HL-60 (cell line): ENCODE data around the gene LINC00305.

ENCODE experiments used
- DNase-seq, 2 experiments: peaks; one replicate each; pipeline ENCODE4 v3.0.0-alpha.2; 2010 to 2020; ENCODE audit warnings: low read depth in 1 of 2, low spot score in 1 of 2
- H3K27ac ChIP-seq: fragments of 250-450 bp; sonication (Bioruptor Pico); replicated peaks from 2 replicates; pipeline ENCODE4 v1.5.1; 2020; ENCODE audit warnings: mild to moderate bottlenecking, moderate library complexity
- H3K27me3 ChIP-seq: fragments of 250-450 bp; sonication (Bioruptor Pico); 2 replicates; pipeline ENCODE4 v1.5.1; 2021; ENCODE audit warnings: mild to moderate bottlenecking, moderate library complexity; ENCODE audit not compliant: insufficient read depth, poor library complexity, severe bottlenecking
- H3K4me3 ChIP-seq: replicated peaks from 2 replicates; pipeline ENCODE4 v1.5.1; 2011; ENCODE audit warnings: mild to moderate bottlenecking, control low read depth, low read length; ENCODE audit not compliant: insufficient read depth
- CTCF ChIP-seq: IDR thresholded peaks from one replicate; pipeline ENCODE4 v1.5.1; 2011; ENCODE audit warnings: low read length, control low read depth, inconsistent platforms; ENCODE audit not compliant: insufficient read depth
- GABPA ChIP-seq: IDR thresholded peaks from 2 replicates; pipeline ENCODE4 v1.6.1; 2012; ENCODE audit warnings: low read depth
- POLR2AphosphoS5 ChIP-seq: IDR thresholded peaks from 2 replicates; pipeline ENCODE4 v1.6.1; 2012; ENCODE audit warnings: low read depth
- REST ChIP-seq: IDR thresholded peaks from 2 replicates; pipeline ENCODE4 v1.6.1; 2012; ENCODE audit warnings: low read depth; ENCODE audit not compliant: insufficient replicate concordance
- SPI1 ChIP-seq: IDR thresholded peaks from 2 replicates; pipeline ENCODE4 v1.6.1; 2012; ENCODE audit warnings: low read depth, mild to moderate bottlenecking, borderline replicate concordance

The LINC00305 gene

GRCh38 chr18:64179556-64180080, 30.7 kb upstream of the LINC00305 start:
- DNase-seq = no peak
- no peak overlapping the region for H3K4me3 ChIP-seq
- H3K27me3 ChIP-seq = peaks cover 2% of the 10 kb centered on the region
- TF ChIP-seq GABPA = no peak
- TF ChIP-seq REST = no peak
- TF ChIP-seq SPI1 = no peak
- TF ChIP-seq CTCF = no peak
- no peak for TF ChIP-seq POLR2AphosphoS5
- no peak overlapping the region for H3K27ac ChIP-seq

DNA sequence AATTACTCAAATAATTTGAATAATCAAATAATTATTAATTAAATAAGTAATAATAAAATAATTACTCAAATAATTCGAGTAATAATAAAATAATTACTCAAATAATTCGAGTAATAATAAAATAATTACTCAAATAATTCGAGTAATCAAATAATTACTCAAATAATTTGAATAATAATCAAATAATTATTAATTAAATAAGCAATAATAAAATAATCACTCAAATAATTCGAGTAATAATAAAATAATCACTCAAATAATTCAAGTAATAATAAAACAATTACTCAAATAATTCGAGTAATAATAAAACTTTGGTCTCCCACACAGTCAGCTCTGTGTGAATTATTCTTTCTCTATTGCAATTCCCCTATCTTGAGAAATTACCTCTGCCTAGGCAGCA, 30.0 kb upstream of the LINC00305 start:
- TF ChIP-seq POLR2AphosphoS5 = no peak
- no peak for TF ChIP-seq GABPA
- TF ChIP-seq CTCF = no peak
- no peak for TF ChIP-seq REST
- TF ChIP-seq SPI1 = no peak
- H3K4me3 ChIP-seq = no peak overlapping the region
- H3K27me3 ChIP-seq = peaks cover 2% of the 10 kb centered on the region
- H3K27ac ChIP-seq = no peak overlapping the region
- DNase-seq = no peak

GRCh38 chr18:64175432-64175831, 26.5 kb upstream of the LINC00305 start:
- Histone ChIP-seq H3K4me3 (no peak overlapping the region), H3K27me3 (no peaks in the 10 kb centered on the region), H3K27ac (no peak overlapping the region)
- TF ChIP-seq SPI1 = no peak
- no peak for TF ChIP-seq CTCF
- no peak for TF ChIP-seq REST
- no peak for TF ChIP-seq GABPA
- TF ChIP-seq POLR2AphosphoS5 = no peak
- no peak for DNase-seq
